ENCODE results near the gene EYS.
"Not testable (repeated sequence)": the region's sequence is repeated elsewhere in the genome, so short reads cannot be mapped to it uniquely, and the experiment has no call there.

Gene EYS

GRCh38 chr6:65638047-65638831, 68.8 kb downstream of the EYS start:
- peak; percentile 6 for DNase-seq (ENCODE audit: low read depth)
- no peak for TF ChIP-seq CTCF (IDR thresholded peaks at IDR 0.05; ENCODE audit: insufficient read depth, low read depth, low read length, missing control alignments)

GRCh38 chr6:65637289-65638046, 69.6 kb downstream of the EYS start:
- DNase-seq (ENCODE audit: low read depth): no peak
- no peak for TF ChIP-seq CTCF (IDR thresholded peaks at IDR 0.05; ENCODE audit: insufficient read depth, low read depth, low read length, missing control alignments)
- no peak overlapping the region for H3K4me3 ChIP-seq (ENCODE audit: low read depth, low read length)

More at GRCh38 chr6:65638047-65638831, 68.8 kb downstream of the EYS start:
- H3K4me3 ChIP-seq (ENCODE audit: low read depth, low read length): no peak overlapping the region

DNA sequence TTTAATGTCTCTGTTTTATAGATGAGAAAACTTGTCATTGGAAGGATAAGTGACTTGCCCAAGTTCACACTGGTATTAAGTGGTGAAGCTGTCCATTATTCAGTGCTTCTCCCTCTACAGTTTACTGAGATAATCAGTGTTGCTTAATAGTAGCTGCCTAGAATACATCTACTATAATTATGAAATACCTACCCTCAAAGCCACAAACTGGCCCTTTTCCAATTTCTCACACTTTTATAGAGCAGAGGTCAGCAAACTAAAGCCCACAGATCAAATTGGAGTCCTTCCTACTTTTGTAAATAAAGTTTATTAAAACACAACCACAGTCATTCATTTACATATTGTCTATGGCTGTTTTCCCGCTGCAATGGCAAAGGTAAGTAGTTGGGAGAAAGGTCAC, 73.5 kb downstream of the EYS start:
- no peak for DNase-seq (ENCODE audit: low read depth)
- H3K4me3 ChIP-seq (ENCODE audit: low read depth, low read length): no peak overlapping the region
- TF ChIP-seq CTCF (IDR thresholded peaks at IDR 0.05; ENCODE audit: insufficient read depth, low read depth, low read length, missing control alignments): no peak

DNA sequence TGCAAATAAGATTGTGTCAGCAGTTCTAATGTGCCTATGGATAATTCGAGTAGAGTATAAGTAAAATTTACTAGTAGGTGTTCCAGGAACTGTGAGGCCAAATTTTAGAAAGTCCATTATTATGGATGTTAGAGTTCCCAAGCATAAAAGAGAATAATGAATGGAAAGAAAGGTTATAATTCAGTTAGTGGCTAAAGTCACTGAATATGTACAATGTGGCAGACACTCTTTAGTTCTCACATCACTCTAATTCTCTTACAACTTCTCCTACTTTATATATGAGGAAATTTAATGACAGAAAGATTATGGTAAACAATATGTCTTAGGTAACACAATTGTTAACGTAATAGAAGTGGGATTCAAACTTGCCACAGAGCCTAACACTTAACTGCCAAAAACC, 75.3 kb downstream of the EYS start:
- DNase-seq (ENCODE audit: low read depth): no peak
- TF ChIP-seq CTCF (IDR thresholded peaks at IDR 0.05; ENCODE audit: insufficient read depth, low read depth, low read length, missing control alignments): no peak
- no peak overlapping the region for H3K4me3 ChIP-seq (ENCODE audit: low read depth, low read length)

DNA sequence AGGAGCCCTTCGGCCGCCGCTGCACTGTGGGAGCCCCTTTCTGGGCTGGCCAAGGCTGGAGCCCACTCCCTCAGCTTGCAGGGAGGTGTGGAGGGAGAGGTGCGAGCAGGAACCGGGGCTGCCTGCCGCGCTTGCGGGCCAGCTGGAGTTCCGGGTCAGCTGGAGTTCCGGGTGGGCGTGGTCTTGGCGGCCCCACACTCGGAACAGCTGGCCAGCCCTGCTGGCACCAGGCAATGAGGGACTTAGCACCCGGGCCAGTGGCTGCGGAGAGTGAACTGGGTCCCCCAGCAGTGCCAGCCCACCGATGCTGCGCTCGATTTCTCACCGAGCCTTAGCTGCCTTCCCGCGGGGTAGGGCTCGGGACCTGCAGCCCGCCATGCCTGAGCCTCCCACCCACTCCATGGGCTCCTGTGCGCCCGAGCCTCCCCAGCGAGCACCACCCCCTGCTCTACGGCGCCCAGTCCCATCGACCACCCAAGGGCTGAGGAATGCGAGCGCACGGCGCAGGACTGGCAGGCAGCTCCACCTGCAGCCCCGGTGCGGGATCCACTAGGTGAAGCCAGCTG, 79.5 kb downstream of the EYS start:
- H3K4me3 ChIP-seq (ENCODE audit: low read depth, low read length); DNase-seq (ENCODE audit: low read depth): not testable (repeated sequence)

DNA sequence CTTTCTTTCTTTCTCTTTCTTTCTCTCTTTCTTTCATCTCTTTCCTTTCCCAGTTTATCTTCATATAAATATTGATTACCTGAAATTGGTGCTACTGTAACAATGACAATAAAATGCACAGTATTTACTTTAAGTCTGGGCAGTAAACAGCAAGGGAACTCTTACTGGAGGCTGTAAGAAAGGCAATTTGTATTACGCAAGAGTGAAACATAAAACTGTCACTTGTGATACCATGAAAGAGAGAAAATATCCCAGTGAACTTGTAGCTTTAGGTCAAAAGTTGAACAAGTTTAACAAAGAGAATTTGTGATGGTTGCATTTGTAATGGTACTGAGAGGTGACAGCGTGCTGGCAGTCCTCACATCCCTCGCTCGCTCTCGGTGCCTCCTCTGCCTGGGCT, 80.0 kb downstream of the EYS start:
- no peak for TF ChIP-seq CTCF (IDR thresholded peaks at IDR 0.05; ENCODE audit: insufficient read depth, low read depth, low read length, missing control alignments)
- no peak overlapping the region for H3K4me3 ChIP-seq (ENCODE audit: low read depth, low read length)
- DNase-seq (ENCODE audit: low read depth): no peak

DNA sequence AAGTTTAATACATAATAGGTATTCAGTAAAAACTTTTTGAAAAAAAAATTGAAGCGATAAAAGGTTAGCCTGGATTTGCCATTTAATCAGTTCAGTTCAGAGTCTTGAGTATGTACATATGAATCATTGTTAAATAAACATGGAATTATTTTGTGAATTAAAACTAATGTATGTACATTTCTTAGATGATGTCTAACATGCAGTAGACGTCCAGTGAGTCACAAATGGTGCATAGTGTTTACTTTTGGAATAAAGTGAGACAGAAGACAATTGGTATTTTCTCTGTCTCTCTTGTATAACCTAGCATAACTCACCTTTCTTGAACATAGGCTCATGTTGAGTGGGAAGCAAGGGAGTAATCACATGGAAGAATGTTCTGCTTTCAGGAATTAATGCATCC, 83.5 kb downstream of the EYS start:
- H3K4me3 ChIP-seq (ENCODE audit: low read depth, low read length): no peak overlapping the region
- TF ChIP-seq CTCF (IDR thresholded peaks at IDR 0.05; ENCODE audit: insufficient read depth, low read depth, low read length, missing control alignments): no peak
- DNase-seq (ENCODE audit: low read depth): no peak
